GM18907 (cell line): ENCODE measurements around the gene LMNB1.
A peak's percentile ranks its signal among the peaks of the same experiment; 100 is the strongest.
"Not testable (repeated sequence)": the region's sequence is repeated elsewhere in the genome, so short reads cannot be mapped to it uniquely, and the experiment has no call there.

Experiments
- ATAC-seq: cut with Tn5 transposase; IDR thresholded peaks from one replicate; pipeline ENCODE4 v1.9.1; 2021; ENCODE audit warnings: mild to moderate bottlenecking, moderate library complexity; ENCODE audit not compliant: unreplicated experiment

Gene LMNB1, protein sequence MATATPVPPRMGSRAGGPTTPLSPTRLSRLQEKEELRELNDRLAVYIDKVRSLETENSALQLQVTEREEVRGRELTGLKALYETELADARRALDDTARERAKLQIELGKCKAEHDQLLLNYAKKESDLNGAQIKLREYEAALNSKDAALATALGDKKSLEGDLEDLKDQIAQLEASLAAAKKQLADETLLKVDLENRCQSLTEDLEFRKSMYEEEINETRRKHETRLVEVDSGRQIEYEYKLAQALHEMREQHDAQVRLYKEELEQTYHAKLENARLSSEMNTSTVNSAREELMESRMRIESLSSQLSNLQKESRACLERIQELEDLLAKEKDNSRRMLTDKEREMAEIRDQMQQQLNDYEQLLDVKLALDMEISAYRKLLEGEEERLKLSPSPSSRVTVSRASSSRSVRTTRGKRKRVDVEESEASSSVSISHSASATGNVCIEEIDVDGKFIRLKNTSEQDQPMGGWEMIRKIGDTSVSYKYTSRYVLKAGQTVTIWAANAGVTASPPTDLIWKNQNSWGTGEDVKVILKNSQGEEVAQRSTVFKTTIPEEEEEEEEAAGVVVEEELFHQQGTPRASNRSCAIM

GRCh38 chr5:126776499-126777256 is at the start of gene LMNB1:
TSS of gene LMNB1 (plus strand) at chr5:126777136. CDS start at chr5:126777509, 373 bp downstream.
- peak; percentile 71 for ATAC-seq

DNA sequence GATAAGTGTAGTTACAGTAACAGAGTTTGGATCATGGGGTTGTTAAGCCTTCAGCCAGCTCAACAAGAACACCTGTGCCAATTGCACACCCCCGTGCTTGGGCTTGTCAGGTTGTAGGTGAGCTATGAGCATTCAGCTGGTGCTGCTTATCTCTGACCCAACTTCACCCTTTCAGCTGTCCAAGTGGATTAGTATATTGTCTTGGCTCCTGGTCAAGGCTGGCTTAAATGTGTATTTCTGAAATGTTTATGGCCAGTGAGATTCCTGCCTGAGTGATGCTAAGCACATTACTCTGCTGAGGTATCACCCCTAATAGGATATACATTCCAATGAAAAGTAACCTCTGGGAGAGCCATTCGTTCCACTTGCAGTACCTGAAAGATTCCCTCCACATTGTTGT is 44.2 kb upstream of the LMNB1 start:
- ATAC-seq, result no peak

DNA sequence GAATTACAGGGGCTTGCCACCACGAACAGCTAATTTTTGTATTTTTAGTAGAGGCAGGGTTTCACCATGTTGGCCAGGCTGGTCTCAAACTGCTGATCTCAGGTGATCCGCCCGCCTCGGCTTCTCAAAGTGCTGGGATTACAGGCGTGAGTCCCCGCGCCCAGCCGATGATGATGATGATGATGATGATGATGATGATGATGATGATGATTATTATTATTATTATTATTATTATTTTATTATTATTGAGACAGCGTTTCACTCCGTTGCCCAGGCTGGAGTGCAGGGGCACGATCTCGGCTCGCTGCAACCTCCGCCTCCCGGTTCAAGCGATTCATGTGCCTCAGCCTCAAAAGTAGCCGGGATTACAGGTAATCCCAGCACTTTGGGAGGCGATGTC is 42.4 kb upstream of the LMNB1 start:
- ATAC-seq, result not testable (repeated sequence)

DNA sequence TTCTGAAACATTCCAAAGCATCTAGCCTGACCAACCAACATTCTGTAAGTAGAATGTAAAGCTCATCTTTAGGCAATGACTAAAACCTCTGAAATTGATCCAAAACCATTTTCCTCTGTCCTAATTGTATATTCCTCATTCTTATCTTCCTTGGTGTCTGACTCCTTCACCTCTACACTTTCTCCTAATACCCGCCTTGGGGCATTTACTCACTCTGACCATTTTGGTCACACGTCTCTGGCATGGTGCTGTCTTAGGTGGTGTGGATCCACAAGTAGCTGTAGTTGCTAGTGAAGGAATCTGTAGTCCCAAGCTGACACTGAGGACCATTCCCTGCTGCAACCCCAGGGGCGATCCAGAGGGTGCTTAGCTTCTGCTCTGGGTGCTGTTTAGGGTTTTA is 40.8 kb upstream of the LMNB1 start:
- ATAC-seq, result no peak

DNA sequence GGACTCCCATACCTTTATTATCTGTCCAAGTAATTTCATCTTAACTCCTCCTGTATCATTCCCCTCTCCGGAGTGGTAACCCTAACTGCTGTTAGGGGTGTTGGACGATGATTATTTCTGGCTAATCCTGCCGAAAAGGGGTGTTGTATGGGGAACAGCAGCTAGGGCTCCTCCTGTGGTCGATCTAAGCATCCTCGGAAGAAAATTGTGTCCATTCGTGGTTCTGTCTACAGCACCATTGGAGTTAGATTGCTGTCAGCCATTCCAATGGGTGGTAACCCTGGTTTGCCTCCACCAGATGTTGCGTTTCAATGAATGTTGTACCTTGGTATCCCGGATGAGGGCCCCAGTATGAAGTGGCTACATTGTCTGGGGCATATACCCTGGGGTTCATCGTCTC is 35.6 kb upstream of the LMNB1 start:
- ATAC-seq, result no peak

DNA sequence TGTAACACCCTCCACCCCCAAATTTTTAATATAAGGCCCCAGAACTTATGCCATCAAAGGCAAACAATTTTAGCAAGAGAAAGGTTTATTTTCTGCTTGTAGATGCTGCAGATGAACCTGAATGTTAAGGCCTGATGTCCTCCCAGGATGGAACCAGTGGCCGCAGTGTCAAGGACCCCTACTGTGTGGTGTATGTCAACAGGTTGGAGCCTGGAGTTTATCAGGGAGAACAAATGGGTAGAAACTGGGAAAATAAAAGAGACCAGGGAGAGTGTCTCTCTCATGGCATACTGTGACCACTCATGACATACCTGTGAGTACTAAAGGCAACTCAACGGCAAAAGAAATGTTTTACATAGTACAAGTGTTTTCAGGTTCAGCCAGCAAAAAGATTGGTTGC is 34.5 kb upstream of the LMNB1 start:
- no peak for ATAC-seq

DNA sequence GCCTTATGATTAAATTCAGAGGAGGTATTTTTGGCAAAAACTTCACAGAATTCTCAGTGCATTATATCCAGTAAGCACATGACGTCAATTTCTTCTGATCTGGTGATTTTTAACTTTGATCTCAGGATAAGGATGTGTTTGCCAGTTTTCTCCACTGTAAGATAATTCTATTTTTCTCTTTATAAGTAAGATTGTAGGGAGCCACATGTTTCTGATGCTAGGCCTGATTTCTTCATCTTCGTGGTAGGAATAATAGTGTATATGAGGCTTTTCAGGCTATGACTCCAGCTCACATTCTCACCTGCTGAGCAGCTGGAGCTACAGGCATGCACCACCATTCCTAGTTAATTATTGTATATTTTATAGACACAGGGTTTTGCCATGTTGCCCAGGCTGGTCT is 32.1 kb upstream of the LMNB1 start:
- ATAC-seq, result no peak

DNA sequence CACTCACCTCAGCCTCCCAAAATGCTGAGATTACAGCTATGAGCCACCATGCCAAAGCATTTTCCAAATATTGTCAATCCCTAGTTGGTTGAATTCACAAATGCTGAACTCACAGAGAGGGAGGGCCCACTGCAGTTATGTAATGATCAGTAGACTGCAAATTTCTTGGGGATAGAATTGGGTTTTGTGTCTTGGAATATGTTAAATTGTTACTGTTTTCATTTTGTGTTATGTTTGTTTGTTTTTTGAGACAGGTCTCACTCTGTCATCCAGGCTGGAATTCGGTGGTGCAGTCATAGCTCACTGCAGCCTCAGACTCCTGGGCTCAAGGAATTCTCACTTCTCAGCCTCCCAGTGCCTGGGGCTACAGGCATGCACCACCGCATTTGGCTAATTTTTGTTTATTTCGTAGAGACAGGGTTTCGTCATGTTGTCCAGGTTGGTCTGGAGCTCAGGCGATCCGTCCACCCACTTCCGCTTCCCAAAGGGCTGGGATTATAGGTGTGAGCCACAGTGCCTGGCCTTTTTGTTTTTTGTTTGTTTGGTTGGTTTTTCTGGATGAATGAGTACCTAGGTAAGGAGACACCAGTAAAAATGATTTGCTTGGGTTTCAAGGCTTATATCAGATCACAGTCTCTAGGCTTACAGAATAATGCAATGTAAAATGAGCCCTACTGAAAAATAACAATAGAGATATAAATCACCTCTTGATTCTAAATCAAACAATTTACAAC is 31.5 kb upstream of the LMNB1 start:
- ATAC-seq, result no peak

DNA sequence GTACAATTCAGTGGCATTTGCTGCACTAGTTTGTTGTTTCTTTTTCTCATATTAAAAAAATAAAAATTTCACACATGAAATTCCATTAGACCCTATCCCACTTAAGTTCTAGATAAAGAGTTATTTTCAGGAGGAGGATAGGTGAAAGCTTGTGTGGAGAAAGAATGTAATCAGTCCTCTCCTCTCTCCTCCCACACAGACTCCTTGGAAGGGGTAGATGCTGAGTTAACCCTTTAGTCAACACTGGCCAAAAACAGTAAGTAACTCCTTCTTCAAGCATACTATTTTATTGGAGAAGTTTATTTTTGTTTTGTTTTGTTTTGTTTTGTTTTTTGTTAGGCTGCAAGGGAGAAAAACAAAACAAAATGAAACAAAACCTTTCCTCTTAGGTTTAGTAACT is 30.6 kb upstream of the LMNB1 start:
- ATAC-seq, result no peak

DNA sequence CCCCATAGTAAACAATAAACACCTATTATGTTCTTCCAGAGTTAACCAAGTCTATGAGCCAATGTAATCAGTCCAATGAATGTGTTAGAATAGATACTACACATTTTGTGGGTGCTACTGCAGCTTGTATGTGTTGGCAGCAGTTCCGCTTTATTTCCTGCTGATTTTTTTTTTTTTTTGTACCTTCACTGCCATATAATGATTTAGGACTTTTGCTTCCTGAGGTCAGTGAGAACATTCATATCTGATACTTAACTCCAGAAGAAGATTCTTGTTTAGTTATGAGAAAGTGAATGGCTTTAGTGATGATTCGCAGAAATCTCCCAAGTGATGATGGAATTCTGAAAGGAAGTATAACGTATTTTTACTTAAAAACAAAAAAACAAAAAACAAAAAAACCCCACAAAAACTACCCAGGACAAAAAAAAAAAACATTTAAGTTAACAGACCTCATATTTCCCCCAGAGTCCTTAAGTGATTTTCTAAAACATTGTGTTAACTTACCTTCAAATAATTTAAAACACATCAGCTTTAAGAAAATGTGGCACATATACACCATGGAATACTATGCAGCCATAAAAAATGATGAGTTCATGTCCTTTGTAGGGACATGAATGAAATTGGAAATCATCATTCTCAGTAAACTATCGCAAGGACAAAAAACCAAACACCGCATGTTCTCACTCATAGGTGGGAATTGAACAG is 24.7 kb upstream of the LMNB1 start:
- no peak for ATAC-seq

DNA sequence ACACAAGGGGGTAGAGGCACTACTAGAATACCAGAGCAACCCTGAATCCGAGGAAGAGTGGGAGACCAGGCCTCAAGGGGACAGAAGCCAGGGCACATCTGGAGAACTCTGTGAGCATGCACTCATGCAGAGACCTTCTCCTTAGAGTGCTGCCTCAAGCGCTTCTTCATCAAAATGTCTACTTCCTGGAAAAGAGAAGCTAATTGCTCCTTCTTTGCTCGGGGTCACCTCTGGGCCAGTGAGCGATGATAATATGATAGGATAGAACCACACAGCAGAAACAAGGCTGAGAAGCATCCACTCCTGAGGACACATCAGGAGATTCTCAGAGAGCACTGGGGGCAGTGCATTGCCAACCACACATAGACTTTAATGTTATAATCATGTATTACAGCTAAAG is 23.7 kb upstream of the LMNB1 start:
- no peak for ATAC-seq

- no peak for ATAC-seq
Observed at GRCh38 chr5:126754609-126755008, 22.3 kb upstream of the LMNB1 start.

DNA sequence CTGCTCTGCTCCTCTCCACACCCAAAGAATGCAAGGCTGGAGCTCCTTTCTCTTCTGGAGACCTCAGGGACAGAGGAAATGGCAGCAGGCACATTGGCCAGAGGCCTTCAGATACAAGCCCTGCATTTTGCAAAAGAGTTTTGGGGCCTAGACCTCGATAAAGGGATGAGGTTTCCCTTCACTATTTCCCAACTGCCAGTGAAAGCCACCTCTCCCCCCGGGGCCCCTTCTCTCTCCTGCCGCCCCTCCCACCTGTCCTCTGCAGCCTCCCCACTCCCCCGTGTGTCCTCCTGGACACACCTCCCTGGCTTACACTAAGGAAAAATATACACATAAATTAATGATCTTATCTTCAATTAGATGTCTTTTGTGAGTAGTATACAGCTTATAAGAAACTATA is 21.3 kb upstream of the LMNB1 start:
- ATAC-seq, result no peak

DNA sequence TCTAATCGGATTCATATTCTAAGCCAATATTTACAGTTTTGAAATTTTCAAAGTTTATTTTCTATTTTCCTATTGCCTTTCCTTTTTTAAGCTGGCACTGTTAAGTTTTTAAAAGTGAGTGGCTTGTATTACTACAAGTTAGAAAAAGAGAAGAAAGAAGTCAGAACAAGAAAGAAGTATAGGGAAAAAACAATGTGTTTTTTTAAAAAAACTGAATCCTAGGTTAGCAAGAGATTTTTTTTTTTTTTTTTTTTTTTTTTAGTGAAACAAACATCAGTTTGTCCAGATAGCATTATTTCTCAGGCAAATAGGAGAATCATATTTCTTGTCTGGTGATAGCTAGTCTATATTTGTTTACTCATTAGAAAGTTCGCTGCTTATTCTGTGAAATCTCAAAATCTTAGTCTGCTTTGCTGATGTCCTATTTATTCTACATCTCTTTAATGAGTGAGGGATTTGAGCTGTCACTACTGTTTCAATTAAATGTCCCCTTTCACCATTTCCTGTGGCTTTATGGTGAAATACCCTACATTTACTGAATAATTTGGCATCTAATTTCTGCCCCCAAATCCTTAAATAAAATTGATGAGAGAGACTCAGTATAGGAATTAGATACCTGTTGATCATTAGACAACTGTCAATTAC is 19.1 kb upstream of the LMNB1 start:
- no peak for ATAC-seq

DNA sequence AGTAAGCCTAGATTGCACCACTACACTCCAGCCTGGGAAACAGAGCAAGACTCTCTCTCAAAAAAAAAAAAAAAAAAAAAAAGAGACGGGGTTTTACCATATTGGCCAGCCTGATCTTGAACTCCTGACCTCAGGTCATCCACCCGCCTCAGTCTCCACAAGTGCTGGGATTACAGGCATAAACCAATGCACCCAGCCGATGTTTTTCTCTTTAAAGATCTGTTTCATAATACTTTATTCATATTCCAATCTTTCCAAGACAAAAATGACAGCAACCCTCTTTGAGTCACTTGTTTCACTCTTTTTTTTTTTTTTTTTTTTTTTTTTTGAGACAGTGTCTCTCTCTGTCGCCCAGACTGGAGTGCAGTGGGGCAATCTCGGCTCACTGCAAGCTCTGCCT is 13.6 kb upstream of the LMNB1 start:
- no peak for ATAC-seq

- ATAC-seq, result no peak
Observed at GRCh38 chr5:126769703-126770102, 7.2 kb upstream of the LMNB1 start.

DNA sequence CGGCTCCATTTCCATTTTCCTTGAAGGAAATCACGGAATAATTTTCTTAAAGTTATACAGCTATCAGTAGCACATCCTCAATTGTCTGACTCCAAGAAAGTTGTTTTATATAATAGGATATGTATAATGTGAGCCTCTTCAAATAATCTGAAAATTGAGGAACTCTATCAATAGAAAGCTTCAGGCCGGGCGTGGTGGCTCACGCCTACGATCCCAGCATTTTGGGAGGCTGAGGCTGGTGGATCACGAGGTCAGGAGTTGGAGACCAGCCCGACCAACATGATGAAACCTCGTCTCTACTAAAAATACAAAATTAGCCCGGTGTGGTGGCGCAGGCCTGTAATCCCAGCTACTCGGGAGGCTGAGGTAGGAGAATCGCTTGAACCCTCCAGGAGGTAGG is 3.4 kb upstream of the LMNB1 start:
- not testable (repeated sequence) for ATAC-seq

GRCh38 chr5:126774595-126774994 is 2.3 kb upstream of the LMNB1 start:
- not testable (repeated sequence) for ATAC-seq

DNA sequence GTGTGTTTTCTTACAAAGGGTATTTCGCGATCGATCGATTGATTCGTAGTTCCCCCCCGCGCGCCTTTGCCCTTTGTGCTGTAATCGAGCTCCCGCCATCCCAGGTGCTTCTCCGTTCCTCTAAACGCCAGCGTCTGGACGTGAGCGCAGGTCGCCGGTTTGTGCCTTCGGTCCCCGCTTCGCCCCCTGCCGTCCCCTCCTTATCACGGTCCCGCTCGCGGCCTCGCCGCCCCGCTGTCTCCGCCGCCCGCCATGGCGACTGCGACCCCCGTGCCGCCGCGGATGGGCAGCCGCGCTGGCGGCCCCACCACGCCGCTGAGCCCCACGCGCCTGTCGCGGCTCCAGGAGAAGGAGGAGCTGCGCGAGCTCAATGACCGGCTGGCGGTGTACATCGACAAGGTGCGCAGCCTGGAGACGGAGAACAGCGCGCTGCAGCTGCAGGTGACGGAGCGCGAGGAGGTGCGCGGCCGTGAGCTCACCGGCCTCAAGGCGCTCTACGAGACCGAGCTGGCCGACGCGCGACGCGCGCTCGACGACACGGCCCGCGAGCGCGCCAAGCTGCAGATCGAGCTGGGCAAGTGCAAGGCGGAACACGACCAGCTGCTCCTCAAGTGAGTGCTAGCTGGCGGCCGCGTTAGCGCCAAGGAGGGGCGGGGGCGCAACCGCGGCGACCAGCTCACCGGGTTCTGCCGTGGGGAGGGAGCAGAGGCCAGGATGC is 480 bp downstream of the LMNB1 start:
- peak; percentile 20 for ATAC-seq
